Colonic mucosa (tissue), 4 donors: ENCODE results near the gene SCGB1A1. TPM values are rescaled to one million over a fixed set of nuclear protein-coding genes. Genes with fewer than 3 reads are reported as not detected.

Source experiments
- DNase-seq: peaks from one replicate; pipeline ENCODE4 v3.0.0-alpha.2; 2020
- H3K27ac ChIP-seq: fragments of 200-600 bp; one replicate; pipeline ENCODE4 v1.8.0; 2021
- H3K27me3 ChIP-seq: fragments of 200-600 bp; one replicate; pipeline ENCODE4 v1.8.0; 2021
- H3K36me3 ChIP-seq: fragments of 200-600 bp; one replicate; pipeline ENCODE4 v1.8.0; 2021
- H3K4me1 ChIP-seq: fragments of 200-600 bp; one replicate; pipeline ENCODE4 v1.8.0; 2021; ENCODE audit warnings: mild to moderate bottlenecking
- H3K4me3 ChIP-seq: fragments of 200-600 bp; one replicate; pipeline ENCODE4 v1.8.0; 2021
- H3K9ac ChIP-seq, 2 donors: one replicate each; pipeline ENCODE4 v1.7.0; 2013; ENCODE audit warnings: control low read depth in 2 of 2, low read depth in 2 of 2, low read length in 2 of 2
- H3K9me3 ChIP-seq: fragments of 200-600 bp; one replicate; pipeline ENCODE4 v1.8.0; 2021
- intact Hi-C: fragments of 100-400 bp; cut with DNase I; formaldehyde crosslinking; loops from one replicate; pipeline ENCODE4 v1.14.1; 2022
- total RNA-seq, 2 donors: library from RNA; stranded (reverse); fragmentation: NEBNext Ultra II Directional in 1 of 2; extraction: Animal tissue kit (Norgen Biotek cat#: 25700) in 1 of 2; gene quantifications; one replicate each; pipeline ENCODE4 v1.2.1, GENCODE V29; 2021
- TF ChIP-seq, protein P1 (sequence below): fragments of 200-600 bp; IDR thresholded peaks from one replicate; pipeline ENCODE4 v1.8.0; 2022; ENCODE audit warnings: antibody characterized with exemption, mild to moderate bottlenecking
- donor health status: healthy.
- donor health status: DM: no; HTN: no; CAD: no.
- donor health status: DM: no; HTN: no; CAD: no.

Gene SCGB1A1
- total RNA-seq, 2 donors from 2014 or later: 2.3 TPM; not detected in 1

DNA sequence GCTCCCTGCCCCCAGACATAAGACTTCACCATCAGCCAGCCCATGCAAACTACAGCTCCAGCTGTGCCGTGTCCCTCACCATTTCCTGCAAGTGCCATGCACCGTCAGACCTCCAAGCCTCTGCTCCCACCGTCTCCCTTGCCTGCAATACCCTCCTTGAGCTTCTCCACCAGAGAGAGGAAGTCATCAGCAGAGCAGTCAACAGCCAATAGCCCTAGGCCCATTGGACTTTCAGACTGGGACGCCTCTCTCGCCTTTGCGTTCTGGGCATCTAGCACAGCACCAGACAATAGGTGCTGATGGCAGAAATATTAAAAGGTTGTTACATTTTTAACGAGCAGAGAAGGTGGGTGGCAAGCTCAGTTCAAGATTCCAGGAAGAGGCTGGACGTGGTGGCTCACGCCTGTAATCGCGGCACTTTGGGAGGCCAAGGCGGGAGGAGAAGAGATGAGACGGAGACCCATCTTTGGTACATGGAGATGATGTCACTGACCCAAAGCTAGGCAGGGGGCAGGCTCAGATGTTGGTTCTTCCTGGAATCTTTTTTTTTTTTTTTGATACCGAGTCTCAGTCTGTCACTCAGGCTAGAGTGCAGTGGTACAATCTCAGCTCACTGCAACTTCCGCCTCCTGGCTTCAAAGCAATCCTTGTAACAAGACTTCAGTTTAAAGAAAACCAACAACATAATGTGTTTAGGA lies 31.9 kb downstream of the SCGB1A1 start:
- no peak overlapping the region for H3K9ac ChIP-seq
- intact Hi-C loops: no loop called here
- H3K27me3 ChIP-seq: no peaks in the 10 kb centered on the region
- H3K9me3 ChIP-seq: no peaks in the 10 kb centered on the region
- H3K27ac ChIP-seq: no peak overlapping the region
- TF ChIP-seq, protein P1, sequence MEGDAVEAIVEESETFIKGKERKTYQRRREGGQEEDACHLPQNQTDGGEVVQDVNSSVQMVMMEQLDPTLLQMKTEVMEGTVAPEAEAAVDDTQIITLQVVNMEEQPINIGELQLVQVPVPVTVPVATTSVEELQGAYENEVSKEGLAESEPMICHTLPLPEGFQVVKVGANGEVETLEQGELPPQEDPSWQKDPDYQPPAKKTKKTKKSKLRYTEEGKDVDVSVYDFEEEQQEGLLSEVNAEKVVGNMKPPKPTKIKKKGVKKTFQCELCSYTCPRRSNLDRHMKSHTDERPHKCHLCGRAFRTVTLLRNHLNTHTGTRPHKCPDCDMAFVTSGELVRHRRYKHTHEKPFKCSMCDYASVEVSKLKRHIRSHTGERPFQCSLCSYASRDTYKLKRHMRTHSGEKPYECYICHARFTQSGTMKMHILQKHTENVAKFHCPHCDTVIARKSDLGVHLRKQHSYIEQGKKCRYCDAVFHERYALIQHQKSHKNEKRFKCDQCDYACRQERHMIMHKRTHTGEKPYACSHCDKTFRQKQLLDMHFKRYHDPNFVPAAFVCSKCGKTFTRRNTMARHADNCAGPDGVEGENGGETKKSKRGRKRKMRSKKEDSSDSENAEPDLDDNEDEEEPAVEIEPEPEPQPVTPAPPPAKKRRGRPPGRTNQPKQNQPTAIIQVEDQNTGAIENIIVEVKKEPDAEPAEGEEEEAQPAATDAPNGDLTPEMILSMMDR: no peak
- peaks cover 4% of the 10 kb centered on the region for H3K4me1 ChIP-seq
- no peak overlapping the region for H3K4me3 ChIP-seq
- DNase-seq: no peak
- H3K36me3 ChIP-seq: no peaks in the 10 kb centered on the region

DNA sequence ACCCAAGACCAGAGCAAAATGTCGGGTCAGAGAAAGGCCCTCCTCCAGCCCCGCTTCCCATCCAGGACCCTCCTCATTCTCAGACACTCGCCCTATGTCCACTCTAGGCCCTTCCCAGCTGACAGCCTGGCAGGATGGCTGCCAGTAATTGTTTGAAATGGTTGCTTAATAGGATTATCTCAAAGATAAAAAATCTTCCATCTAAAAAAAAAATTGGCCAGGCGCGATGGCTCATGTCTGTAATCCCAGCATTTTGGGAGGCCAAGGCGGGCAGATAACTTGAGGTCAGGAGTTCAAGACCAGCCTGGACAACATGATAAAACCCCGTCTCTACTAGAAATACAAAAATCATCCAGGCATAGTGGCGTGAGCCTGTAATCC lies 32.4 kb downstream of the SCGB1A1 start:
- Histone ChIP-seq H3K9ac (no peak overlapping the region), H3K9me3 (no peaks in the 10 kb centered on the region), H3K27me3 (no peaks in the 10 kb centered on the region), H3K4me3 (no peak overlapping the region), H3K36me3 (no peaks in the 10 kb centered on the region), H3K27ac (no peak overlapping the region), H3K4me1 (no peaks in the 10 kb centered on the region)
- no peak for DNase-seq
- intact Hi-C loops: no loop called here
- TF ChIP-seq, protein P1: no peak

DNA sequence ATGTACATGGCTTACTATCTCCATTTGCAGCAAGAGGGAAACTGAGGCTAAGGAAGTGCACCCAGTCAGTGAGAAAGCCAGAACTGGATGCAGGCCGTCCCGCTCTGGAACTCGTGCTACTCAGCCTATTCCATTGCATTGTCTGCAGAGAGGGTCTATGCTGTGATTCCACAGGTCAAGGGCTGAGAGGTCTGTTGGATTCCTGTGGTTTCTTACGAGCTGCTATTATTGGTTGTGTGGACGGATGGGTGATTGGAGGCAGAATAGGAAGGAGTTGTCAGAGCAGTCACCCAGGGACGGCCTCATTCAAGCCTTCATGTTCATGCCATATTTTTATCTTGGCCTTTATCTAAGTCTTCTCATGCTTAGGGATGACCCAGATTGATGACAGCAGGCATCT lies 33.4 kb downstream of the SCGB1A1 start:
- TF ChIP-seq, protein P1: no peak
- no peaks in the 10 kb centered on the region for H3K27me3 ChIP-seq
- no peak overlapping the region for H3K27ac ChIP-seq
- H3K36me3 ChIP-seq: no peaks in the 10 kb centered on the region
- no peak overlapping the region for H3K4me3 ChIP-seq
- H3K9ac ChIP-seq: no peak overlapping the region
- no peak for DNase-seq
- intact Hi-C loops: no loop called here
- no peaks in the 10 kb centered on the region for H3K9me3 ChIP-seq
- no peaks in the 10 kb centered on the region for H3K4me1 ChIP-seq

DNA sequence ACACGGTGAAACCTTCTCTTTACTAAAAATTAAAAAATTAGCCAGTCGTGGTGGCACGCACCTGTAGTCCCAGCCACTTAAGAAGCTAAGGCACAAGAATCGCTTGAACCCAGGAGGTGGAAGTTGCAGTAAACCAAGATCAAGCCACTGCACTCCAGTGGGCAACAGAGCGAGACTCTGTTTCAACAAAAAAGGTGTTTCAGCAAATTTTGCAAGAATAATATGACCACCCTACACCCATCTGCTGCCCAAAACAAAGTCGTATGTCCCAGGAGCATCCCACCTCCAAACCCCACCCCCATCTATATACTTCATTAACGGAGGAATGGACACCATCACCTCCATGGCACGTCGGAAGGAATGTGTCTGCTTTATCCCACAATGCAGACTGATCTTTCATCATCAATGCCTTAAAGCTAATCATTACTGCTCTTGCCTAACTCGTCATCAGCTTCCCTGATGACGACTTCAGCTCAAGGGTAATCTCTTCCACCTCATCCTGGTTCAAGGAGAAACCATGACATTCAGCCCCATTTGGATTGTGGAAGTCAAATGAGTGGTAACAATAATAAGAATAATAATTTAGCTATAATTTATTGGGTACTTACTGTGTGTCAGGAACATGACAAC lies 34.1 kb downstream of the SCGB1A1 start:
- intact Hi-C loops: no loop called here
- H3K9me3 ChIP-seq: no peaks in the 10 kb centered on the region
- H3K4me1 ChIP-seq: no peaks in the 10 kb centered on the region
- TF ChIP-seq, protein P1: no peak
- no peak overlapping the region for H3K4me3 ChIP-seq
- H3K27ac ChIP-seq: no peak overlapping the region
- H3K9ac ChIP-seq: no peak overlapping the region
- no peaks in the 10 kb centered on the region for H3K27me3 ChIP-seq
- DNase-seq: no peak
- H3K36me3 ChIP-seq: no peaks in the 10 kb centered on the region

DNA sequence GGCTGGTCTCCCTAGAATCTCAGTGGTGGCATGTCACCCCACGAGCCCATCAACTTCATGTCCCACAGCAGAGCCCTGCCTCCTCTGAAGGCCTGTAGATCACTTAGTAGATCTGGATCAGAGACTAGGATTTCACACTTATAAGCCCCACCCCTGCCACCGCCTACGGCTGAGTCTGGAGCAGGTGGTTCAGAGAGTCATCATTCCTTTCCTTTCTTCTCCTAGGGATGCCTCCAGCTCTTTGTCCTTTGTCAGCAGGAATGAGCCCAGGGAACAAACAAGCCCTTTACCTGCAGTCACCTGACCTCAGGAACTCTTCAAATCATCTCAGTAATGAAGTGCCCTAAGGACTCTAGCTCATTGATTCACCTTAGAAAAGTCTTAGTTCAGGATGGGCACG lies 37.8 kb downstream of the SCGB1A1 start:
- no peaks in the 10 kb centered on the region for H3K4me1 ChIP-seq
- H3K9me3 ChIP-seq: no peaks in the 10 kb centered on the region
- H3K36me3 ChIP-seq: no peaks in the 10 kb centered on the region
- TF ChIP-seq, protein P1: no peak
- no peak overlapping the region for H3K4me3 ChIP-seq
- H3K27me3 ChIP-seq: no peaks in the 10 kb centered on the region
- H3K27ac ChIP-seq: no peak overlapping the region
- DNase-seq: no peak
- no peak overlapping the region for H3K9ac ChIP-seq
- intact Hi-C loops: no loop called here
